Measurements from ENCODE around the gene KCNQ2. TPM values are rescaled to one million over a fixed set of nuclear protein-coding genes. Genes with fewer than 3 reads are reported as not detected.

The KCNQ2 gene
- total RNA-seq, 1 experiment from 2014 or later, result not detected

DNA sequence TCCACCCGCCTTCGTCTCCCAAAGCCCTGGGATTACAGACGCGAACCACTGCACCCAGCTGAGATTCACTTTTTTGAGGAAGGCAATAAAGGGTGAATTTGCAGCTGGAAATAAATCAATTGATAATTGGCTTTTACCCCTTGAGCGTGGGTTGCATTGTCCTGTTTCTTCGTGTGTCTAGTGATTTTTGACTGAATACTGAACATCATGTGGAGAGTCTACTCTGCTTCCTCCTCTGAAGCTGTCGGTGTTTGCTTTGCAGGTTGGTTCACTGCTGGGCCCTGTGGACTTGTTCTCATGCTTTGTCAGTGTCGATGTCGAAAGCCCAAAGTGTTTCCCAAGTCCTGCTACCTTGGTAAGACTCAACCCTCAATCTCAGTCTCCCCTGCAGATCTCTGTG, 32.2 kb upstream of the KCNQ2 start:
- no peaks in the 10 kb centered on the region for H3K9me3 ChIP-seq (ENCODE audit: low read length)
- peaks cover 16% of the 10 kb centered on the region for H3K4me1 ChIP-seq (ENCODE audit: low read length)
- no peaks in the 10 kb centered on the region for H3K27me3 ChIP-seq (ENCODE audit: low read length)
- H4K20me1 ChIP-seq (ENCODE audit: insufficient read depth, low read depth, low read length), result no peaks in the 10 kb centered on the region
- H3K4me2 ChIP-seq (ENCODE audit: low read depth, low read length, poor library complexity, severe bottlenecking), result no peak overlapping the region
- H3K36me3 ChIP-seq (ENCODE audit: insufficient read depth, low read length), result no peaks in the 10 kb centered on the region
- DNase-seq, result no peak
- H3K9ac ChIP-seq (ENCODE audit: low read length), result no peak overlapping the region
- H3K4me3 ChIP-seq (ENCODE audit: low read length), result no peak overlapping the region
- no peak overlapping the region for H3K27ac ChIP-seq (ENCODE audit: low read length)
- no peaks in the 10 kb centered on the region for H3K79me2 ChIP-seq (ENCODE audit: low read length)
- H3K9me2 ChIP-seq (replicated peaks; ENCODE audit: insufficient read depth, low read length), result no peaks in the 10 kb centered on the region
- H2AFZ ChIP-seq (ENCODE audit: low read length), result no peak overlapping the region

- no peak overlapping the region for H2AFZ ChIP-seq (ENCODE audit: low read length)
- no peak overlapping the region for H3K4me2 ChIP-seq (ENCODE audit: low read depth, low read length, poor library complexity, severe bottlenecking)
- H3K27me3 ChIP-seq (ENCODE audit: low read length), result no peaks in the 10 kb centered on the region
- no peak for DNase-seq
- H3K9ac ChIP-seq (ENCODE audit: low read length), result no peak overlapping the region
- no peaks in the 10 kb centered on the region for H3K9me3 ChIP-seq (ENCODE audit: low read length)
- H3K36me3 ChIP-seq (ENCODE audit: insufficient read depth, low read length), result no peaks in the 10 kb centered on the region
- no peaks in the 10 kb centered on the region for H4K20me1 ChIP-seq (ENCODE audit: insufficient read depth, low read depth, low read length)
- H3K79me2 ChIP-seq (ENCODE audit: low read length), result no peaks in the 10 kb centered on the region
- H3K27ac ChIP-seq (ENCODE audit: low read length), result no peak overlapping the region
- no peaks in the 10 kb centered on the region for H3K9me2 ChIP-seq (replicated peaks; ENCODE audit: insufficient read depth, low read length)
- peaks cover 12% of the 10 kb centered on the region for H3K4me1 ChIP-seq (ENCODE audit: low read length)
- H3K4me3 ChIP-seq (ENCODE audit: low read length), result no peak overlapping the region
Observed at GRCh38 chr20:63503524-63503923, 31.1 kb upstream of the KCNQ2 start.

- no peaks in the 10 kb centered on the region for H3K79me2 ChIP-seq (ENCODE audit: low read length)
- no peak overlapping the region for H3K27ac ChIP-seq (ENCODE audit: low read length)
- no peak overlapping the region for H2AFZ ChIP-seq (ENCODE audit: low read length)
- H3K4me1 ChIP-seq (ENCODE audit: low read length), result peaks cover 12% of the 10 kb centered on the region
- H3K9me3 ChIP-seq (ENCODE audit: low read length), result no peaks in the 10 kb centered on the region
- no peak for DNase-seq
- no peaks in the 10 kb centered on the region for H3K27me3 ChIP-seq (ENCODE audit: low read length)
- H3K9me2 ChIP-seq (replicated peaks; ENCODE audit: insufficient read depth, low read length), result no peaks in the 10 kb centered on the region
- no peak overlapping the region for H3K9ac ChIP-seq (ENCODE audit: low read length)
- no peaks in the 10 kb centered on the region for H4K20me1 ChIP-seq (ENCODE audit: insufficient read depth, low read depth, low read length)
- no peak overlapping the region for H3K4me2 ChIP-seq (ENCODE audit: low read depth, low read length, poor library complexity, severe bottlenecking)
- H3K4me3 ChIP-seq (ENCODE audit: low read length), result no peak overlapping the region
- H3K36me3 ChIP-seq (ENCODE audit: insufficient read depth, low read length), result no peaks in the 10 kb centered on the region
Observed at GRCh38 chr20:63502671-63503172, 30.3 kb upstream of the KCNQ2 start.

DNA sequence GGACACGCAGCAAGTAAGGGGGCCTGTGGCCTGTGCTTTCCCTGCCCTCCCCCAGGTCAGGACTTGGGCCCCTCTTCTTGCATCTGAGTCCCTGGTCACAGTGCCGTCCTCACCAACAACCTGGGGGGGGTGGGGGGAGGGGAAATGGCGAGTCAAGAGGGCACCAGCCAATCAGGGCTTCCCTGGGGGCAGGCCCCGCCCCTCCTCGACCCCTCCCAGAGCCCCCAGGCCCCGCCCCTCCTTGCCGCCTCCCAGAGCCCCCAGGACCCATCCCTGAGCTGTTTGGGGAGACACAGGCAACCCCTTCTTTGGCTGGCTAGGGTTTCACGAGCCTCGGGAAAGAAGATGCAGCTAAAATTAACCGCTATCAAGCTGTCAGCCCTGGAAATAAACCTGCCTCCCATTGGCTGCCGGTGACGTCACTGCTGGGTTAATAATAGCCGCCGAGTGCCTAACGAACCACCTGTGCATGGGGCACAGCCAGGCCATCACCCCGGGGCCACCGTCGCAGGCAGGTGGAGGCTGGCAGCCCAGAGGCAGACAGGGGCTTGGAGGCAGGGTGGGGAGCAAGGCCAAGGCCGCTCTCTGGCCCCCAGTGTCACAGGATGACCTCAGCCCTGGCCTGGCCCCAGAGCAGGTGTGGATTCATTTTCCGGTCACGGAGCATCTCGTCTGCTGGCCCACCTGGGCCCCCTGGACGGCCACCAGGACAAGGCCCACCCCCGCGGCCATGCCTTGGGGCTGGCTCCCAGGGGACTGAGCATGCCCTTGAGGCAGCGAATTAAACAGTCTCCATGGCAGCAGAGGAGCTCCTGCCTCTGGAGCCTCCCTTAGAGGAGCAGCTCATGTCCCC, 29.6 kb upstream of the KCNQ2 start:
- no peaks in the 10 kb centered on the region for H3K9me2 ChIP-seq (replicated peaks; ENCODE audit: insufficient read depth, low read length)
- no peaks in the 10 kb centered on the region for H3K79me2 ChIP-seq (ENCODE audit: low read length)
- H3K4me1 ChIP-seq (ENCODE audit: low read length), result peaks cover 12% of the 10 kb centered on the region
- H3K27ac ChIP-seq (ENCODE audit: low read length), result no peak overlapping the region
- H3K4me3 ChIP-seq (ENCODE audit: low read length), result no peak overlapping the region
- H3K4me2 ChIP-seq (ENCODE audit: low read depth, low read length, poor library complexity, severe bottlenecking), result peak overlapping the region; percentile 21
- H4K20me1 ChIP-seq (ENCODE audit: insufficient read depth, low read depth, low read length), result no peaks in the 10 kb centered on the region
- H3K9me3 ChIP-seq (ENCODE audit: low read length), result no peaks in the 10 kb centered on the region
- peak; percentile 83 for DNase-seq
- no peak overlapping the region for H2AFZ ChIP-seq (ENCODE audit: low read length)
- H3K27me3 ChIP-seq (ENCODE audit: low read length), result no peaks in the 10 kb centered on the region
- H3K9ac ChIP-seq (ENCODE audit: low read length), result no peak overlapping the region
- H3K36me3 ChIP-seq (ENCODE audit: insufficient read depth, low read length), result no peaks in the 10 kb centered on the region

GRCh38 chr20:63500902-63501817, 28.7 kb upstream of the KCNQ2 start:
- H3K9ac ChIP-seq (ENCODE audit: low read length), result no peak overlapping the region
- no peak overlapping the region for H2AFZ ChIP-seq (ENCODE audit: low read length)
- peaks cover 12% of the 10 kb centered on the region for H3K4me1 ChIP-seq (ENCODE audit: low read length)
- DNase-seq, result no peak
- no peak overlapping the region for H3K27ac ChIP-seq (ENCODE audit: low read length)
- H3K4me3 ChIP-seq (ENCODE audit: low read length), result no peak overlapping the region
- H3K9me3 ChIP-seq (ENCODE audit: low read length), result no peaks in the 10 kb centered on the region
- no peaks in the 10 kb centered on the region for H3K27me3 ChIP-seq (ENCODE audit: low read length)
- H4K20me1 ChIP-seq (ENCODE audit: insufficient read depth, low read depth, low read length), result no peaks in the 10 kb centered on the region; the same call in 1 of the 2 replicates
- no peaks in the 10 kb centered on the region for H3K9me2 ChIP-seq (replicated peaks; ENCODE audit: insufficient read depth, low read length)
- H3K4me2 ChIP-seq (ENCODE audit: low read depth, low read length, poor library complexity, severe bottlenecking), result peak overlapping the region; percentile 21
- no peaks in the 10 kb centered on the region for H3K36me3 ChIP-seq (ENCODE audit: insufficient read depth, low read length)
- no peaks in the 10 kb centered on the region for H3K79me2 ChIP-seq (ENCODE audit: low read length)

GRCh38 chr20:63500151-63500901, 27.9 kb upstream of the KCNQ2 start:
- Histone ChIP-seq H3K36me3 (ENCODE audit: insufficient read depth, low read length) (no peaks in the 10 kb centered on the region), H3K4me3 (ENCODE audit: low read length) (no peak overlapping the region), H2AFZ (ENCODE audit: low read length) (no peak overlapping the region), H3K9me3 (ENCODE audit: low read length) (no peaks in the 10 kb centered on the region), H3K9ac (ENCODE audit: low read length) (no peak overlapping the region), H3K4me1 (ENCODE audit: low read length) (peaks cover 12% of the 10 kb centered on the region), H3K79me2 (ENCODE audit: low read length) (no peaks in the 10 kb centered on the region), H3K9me2 (replicated peaks; ENCODE audit: insufficient read depth, low read length) (no peaks in the 10 kb centered on the region), H3K4me2 (ENCODE audit: low read depth, low read length, poor library complexity, severe bottlenecking) (no peak overlapping the region), H3K27ac (ENCODE audit: low read length) (no peak overlapping the region), H4K20me1 (ENCODE audit: insufficient read depth, low read depth, low read length) (no peaks in the 10 kb centered on the region; the same call in 1 of the 2 replicates), H3K27me3 (ENCODE audit: low read length) (no peaks in the 10 kb centered on the region)
- DNase-seq, result no peak

- H3K36me3 ChIP-seq (ENCODE audit: insufficient read depth, low read length), result no peaks in the 10 kb centered on the region
- DNase-seq, result no peak
- no peak overlapping the region for H3K9ac ChIP-seq (ENCODE audit: low read length)
- no peaks in the 10 kb centered on the region for H3K9me2 ChIP-seq (replicated peaks; ENCODE audit: insufficient read depth, low read length)
- H3K27ac ChIP-seq (ENCODE audit: low read length), result no peak overlapping the region
- H3K27me3 ChIP-seq (ENCODE audit: low read length), result no peaks in the 10 kb centered on the region
- H4K20me1 ChIP-seq (ENCODE audit: insufficient read depth, low read depth, low read length), result no peaks in the 10 kb centered on the region; the same call in 1 of the 2 replicates
- H3K4me3 ChIP-seq (ENCODE audit: low read length), result no peak overlapping the region
- peaks cover 12% of the 10 kb centered on the region for H3K4me1 ChIP-seq (ENCODE audit: low read length)
- H3K4me2 ChIP-seq (ENCODE audit: low read depth, low read length, poor library complexity, severe bottlenecking), result no peak overlapping the region
- H3K79me2 ChIP-seq (ENCODE audit: low read length), result no peaks in the 10 kb centered on the region
- no peak overlapping the region for H2AFZ ChIP-seq (ENCODE audit: low read length)
- H3K9me3 ChIP-seq (ENCODE audit: low read length), result no peaks in the 10 kb centered on the region
Observed at GRCh38 chr20:63499338-63499969, 27.0 kb upstream of the KCNQ2 start.

All from Karpas-422 (cell line).